CD14-positive monocyte (primary cell): ENCODE results near the gene ITPRIPL2. TPM values are rescaled to one million over a fixed set of nuclear protein-coding genes. Genes with fewer than 3 reads are reported as not detected.

Experiments used
- DNase-seq, 3 donors: peaks; one replicate each; pipeline ENCODE4 v3.0.0-alpha.2; 2011 to 2022
- H2AFZ ChIP-seq: 2 replicates; pipeline ENCODE4 v1.6.0; 2012; ENCODE audit warnings: mild to moderate bottlenecking, low read depth, low read length, inconsistent platforms; ENCODE audit not compliant: insufficient read depth, poor library complexity, severe bottlenecking
- H3K27ac ChIP-seq, 2 donors: 1 replicate in 1 of 2; 2 replicates in 1 of 2; pipeline ENCODE4 v1.5.1; 2012 to 2013; ENCODE audit warnings: low read length in 2 of 2, control low read depth in 1 of 2, inconsistent platforms in 1 of 2, low read depth in 1 of 2, mild to moderate bottlenecking in 1 of 2
- H3K27me3 ChIP-seq, 2 donors: one replicate each; pipeline versions ENCODE4 v1.6.0 to v1.6.1; 2011 to 2013; ENCODE audit warnings: low read length in 2 of 2; ENCODE audit not compliant: control insufficient read depth in 2 of 2, insufficient read depth in 2 of 2
- H3K36me3 ChIP-seq, 2 donors: replicated peaks in 1 of 2; 1 replicate in 1 of 2; 2 replicates in 1 of 2; pipeline versions ENCODE4 v1.5.1 to v1.6.1; 2012 to 2013; ENCODE audit warnings: low read length in 2 of 2, control low read depth in 1 of 2, inconsistent platforms in 1 of 2, mild to moderate bottlenecking in 1 of 2; ENCODE audit not compliant: insufficient read depth in 2 of 2, control insufficient read depth in 1 of 2
- H3K4me1 ChIP-seq, 2 donors: 1 replicate in 1 of 2; 2 replicates in 1 of 2; pipeline versions ENCODE4 v1.5.1 to v1.6.1; 2012 to 2013; ENCODE audit warnings: low read length in 2 of 2, control low read depth in 1 of 2, inconsistent platforms in 1 of 2, mild to moderate bottlenecking in 1 of 2, moderate library complexity in 1 of 2; ENCODE audit not compliant: insufficient read depth in 2 of 2, control insufficient read depth in 1 of 2
- H3K4me2 ChIP-seq: replicated peaks from 2 replicates; pipeline ENCODE3; 2012; ENCODE audit warnings: low read length, moderate library complexity, mild to moderate bottlenecking; ENCODE audit not compliant: poor library complexity, severe bottlenecking; ENCODE audit errors: extremely low read depth
- H3K4me3 ChIP-seq, 3 experiments: fragments of 200-600 bp in 1 of 3; sonication (generic) in 1 of 3; replicated peaks in 1 of 3; 1 replicate in 2 of 3; 2 replicates in 1 of 3; pipeline ENCODE4 v1.5.1; 2011 to 2013; ENCODE audit warnings: low read length in 3 of 3, mild to moderate bottlenecking in 3 of 3, control low read depth in 2 of 3, low read depth in 2 of 3, inconsistent platforms in 1 of 3, moderate library complexity in 1 of 3
- H3K79me2 ChIP-seq: 2 replicates; pipeline ENCODE4 v1.6.0; 2012; ENCODE audit warnings: mild to moderate bottlenecking, control low read depth, inconsistent platforms, low read length, moderate library complexity; ENCODE audit not compliant: insufficient read depth
- H3K9ac ChIP-seq: 2 replicates; pipeline ENCODE4 v1.6.0; 2017; ENCODE audit warnings: low read length, mild to moderate bottlenecking; ENCODE audit not compliant: insufficient read depth, poor library complexity, severe bottlenecking
- H3K9me3 ChIP-seq, 2 donors: replicated peaks in 1 of 2; 1 replicate in 1 of 2; 2 replicates in 1 of 2; pipeline versions ENCODE4 v1.5.1 to v1.6.1; 2012 to 2013; ENCODE audit warnings: low read length in 2 of 2, control low read depth in 1 of 2; ENCODE audit not compliant: control insufficient read depth in 1 of 2, insufficient read depth in 1 of 2
- H4K20me1 ChIP-seq: 2 replicates; pipeline ENCODE4 v1.6.0; 2012; ENCODE audit warnings: mild to moderate bottlenecking, low read length, control low read depth, moderate library complexity; ENCODE audit not compliant: insufficient read depth
- H3K27ac Mint-ChIP-seq, 7 donors: one replicate each; pipeline ENCODE4 v1.8.0; 2020; ENCODE audit warnings: mild to moderate bottlenecking in 7 of 7, mixed read lengths in 7 of 7, moderate library complexity in 6 of 7, inconsistent platforms in 2 of 7
- H3K27me3 Mint-ChIP-seq, 3 donors: one replicate each; pipeline ENCODE4 v1.8.0; 2021 to 2022; ENCODE audit warnings: low read depth in 3 of 3, mild to moderate bottlenecking in 3 of 3, mixed read lengths in 3 of 3, moderate library complexity in 3 of 3, inconsistent platforms in 1 of 3
- H3K36me3 Mint-ChIP-seq, 2 donors: one replicate each; pipeline ENCODE4 v1.8.0; 2020; ENCODE audit warnings: mixed read lengths in 2 of 2, inconsistent platforms in 1 of 2, mild to moderate bottlenecking in 1 of 2
- H3K4me1 Mint-ChIP-seq: one replicate; pipeline ENCODE4 v1.8.0; 2020; ENCODE audit warnings: mild to moderate bottlenecking, mixed read lengths
- H3K4me3 Mint-ChIP-seq, 2 donors: one replicate each; pipeline ENCODE4 v1.8.0; 2020; ENCODE audit warnings: mild to moderate bottlenecking in 2 of 2, mixed read lengths in 2 of 2, moderate library complexity in 1 of 2
- H3K9me3 Mint-ChIP-seq, 7 donors: one replicate each; pipeline ENCODE4 v1.8.0; 2020 to 2022; ENCODE audit warnings: mixed read lengths in 7 of 7, mild to moderate bottlenecking in 6 of 7, moderate library complexity in 6 of 7, inconsistent platforms in 2 of 7
- WGBS: methylation state at CpG from one replicate; pipeline ENCODE4 v1.1.5; 2013; ENCODE audit warnings: missing lambda C conversion rate; ENCODE audit not compliant: insufficient coverage; 5-methylcytosine and 5-hydroxymethylcytosine counted together
- intact Hi-C, 2 donors: fragments of 100-400 bp; cut with micrococcal nuclease; formaldehyde crosslinking; loops; one replicate each; pipeline versions ENCODE4 v1.15.0 to v1.15.1; 2023
- polyA minus RNA-seq: library from RNA; depleted of rRNA, polyadenylated mRNA; stranded (reverse); fragments of >200 nt; gene quantifications from 2 replicates; pipeline ENCODE4 v1.2.3, GENCODE V29; 2012
- polyA plus RNA-seq, 3 donors: library from polyadenylated mRNA; depleted of rRNA in 1 of 3; unstranded in 2 of 3; stranded (reverse) in 1 of 3; fragments of 300-500 nt in 2 of 3; fragments of >200 nt in 1 of 3; fragmentation: Illumina TruSeq in 2 of 3; gene quantifications; 1 replicate in 2 of 3; 2 replicates in 1 of 3; pipeline ENCODE4 v1.2.3, GENCODE V29; 2012 to 2021
- total RNA-seq, 12 experiments: library from RNA in 1 of 12; stranded (reverse) in 1 of 12; fragments of 120-200 nt in 1 of 12; gene quantifications; one replicate each; pipeline ENCODE4 v1.2.4 and lab custom pipeline; 2013 to 2026; ENCODE audit warnings: mixed read lengths in 6 of 12, inconsistent platforms in 1 of 12
- TF ChIP-seq, protein P1 (sequence below): fragments of 200-600 bp; IDR thresholded peaks from one replicate; pipeline ENCODE4 v1.8.0; 2022; ENCODE audit warnings: antibody characterized with exemption, mild to moderate bottlenecking

Gene ITPRIPL2
- 13.5 TPM for total RNA-seq (2013)
- polyA plus RNA-seq (1 to 10 TPM; 7.9 to 9.0 (median 8.2) TPM), polyA minus RNA-seq (13.4 and 24.7 TPM in 2 replicates), total RNA-seq (lab: John Stamatoyannopoulos, UW) (34.4 to 169 (median 82.9) reads per million in 11 experiments)

DNA sequence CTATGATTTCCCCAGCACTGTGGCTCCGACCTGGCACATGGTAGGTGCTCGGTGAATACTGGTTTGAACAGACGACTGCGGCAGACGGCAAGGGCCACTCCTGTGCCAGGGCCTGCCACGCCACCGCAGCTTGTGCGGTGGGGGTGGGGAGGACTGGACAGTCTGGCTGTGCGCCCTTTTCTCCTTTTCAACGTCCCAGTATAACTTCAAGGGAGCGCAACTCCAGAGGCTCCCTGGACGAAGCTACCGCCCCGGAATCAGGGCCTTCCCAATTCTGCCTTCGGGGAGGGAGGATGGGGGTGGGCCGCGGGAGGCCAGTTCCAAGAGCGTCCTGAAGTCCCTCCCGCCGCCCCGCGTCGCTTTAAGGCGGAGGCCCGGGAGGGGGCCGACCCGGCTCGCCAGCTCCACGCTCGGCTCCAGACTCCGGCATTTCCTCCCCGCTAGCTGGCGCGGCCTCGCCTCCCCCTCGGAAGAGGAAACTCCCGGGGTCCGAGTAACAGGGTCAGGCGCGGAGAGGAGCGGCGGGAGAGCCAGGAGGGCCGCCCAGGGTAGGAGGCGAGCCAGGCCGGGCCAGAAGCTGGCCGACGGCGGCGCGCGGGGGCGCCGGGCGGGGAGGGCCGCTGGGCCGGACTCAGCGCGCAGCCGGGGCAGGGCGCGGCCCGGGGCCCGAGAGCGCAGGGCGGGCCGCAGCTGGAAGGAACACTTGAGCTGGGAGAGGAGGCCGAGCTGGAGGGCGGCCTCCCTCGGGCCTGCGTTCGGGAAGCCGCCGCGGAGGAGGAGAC is at the start of gene ITPRIPL2:
TSS of gene ITPRIPL2 (plus strand) at position 388 of the 782 bp plus-strand sequence. CDS start 498 bp downstream, outside the sequence.
- under 1% methylated on average over 65 of the region's 74 CpGs for WGBS
- Histone ChIP-seq H2AFZ (peak within 1 kb of the TSS; percentile 82), H3K9ac (peak within 1 kb of the TSS; percentile 79), H3K79me2 (peaks cover 37% of the 10 kb centered on the region), H3K27ac (peak within 1 kb of the TSS; percentile 69 to 86), H4K20me1 (peaks cover 28% of the 10 kb centered on the region), H3K4me1 (peaks cover 58% of the 10 kb centered on the region in 2 donors), H3K4me3 (peak within 1 kb of the TSS; percentile 55 to 81 (median 61)), H3K36me3 (no peaks in the 10 kb centered on the region), H3K27me3 (no peaks in the 10 kb centered on the region), H3K9me3 (no peaks in the 10 kb centered on the region), H3K4me2 (peak within 1 kb of the TSS; percentile 87)
- peak in 2 of 3 donors; percentile 52 to 55 for DNase-seq
- intact Hi-C loops: no loop called here
- peak within 1 kb of the TSS; percentile 82 to 95 (median 89) for H3K27ac Mint-ChIP-seq
- H3K36me3 Mint-ChIP-seq: peaks cover 4 to 6% of the 10 kb centered on the region in 2 donors
- TF ChIP-seq, protein P1, sequence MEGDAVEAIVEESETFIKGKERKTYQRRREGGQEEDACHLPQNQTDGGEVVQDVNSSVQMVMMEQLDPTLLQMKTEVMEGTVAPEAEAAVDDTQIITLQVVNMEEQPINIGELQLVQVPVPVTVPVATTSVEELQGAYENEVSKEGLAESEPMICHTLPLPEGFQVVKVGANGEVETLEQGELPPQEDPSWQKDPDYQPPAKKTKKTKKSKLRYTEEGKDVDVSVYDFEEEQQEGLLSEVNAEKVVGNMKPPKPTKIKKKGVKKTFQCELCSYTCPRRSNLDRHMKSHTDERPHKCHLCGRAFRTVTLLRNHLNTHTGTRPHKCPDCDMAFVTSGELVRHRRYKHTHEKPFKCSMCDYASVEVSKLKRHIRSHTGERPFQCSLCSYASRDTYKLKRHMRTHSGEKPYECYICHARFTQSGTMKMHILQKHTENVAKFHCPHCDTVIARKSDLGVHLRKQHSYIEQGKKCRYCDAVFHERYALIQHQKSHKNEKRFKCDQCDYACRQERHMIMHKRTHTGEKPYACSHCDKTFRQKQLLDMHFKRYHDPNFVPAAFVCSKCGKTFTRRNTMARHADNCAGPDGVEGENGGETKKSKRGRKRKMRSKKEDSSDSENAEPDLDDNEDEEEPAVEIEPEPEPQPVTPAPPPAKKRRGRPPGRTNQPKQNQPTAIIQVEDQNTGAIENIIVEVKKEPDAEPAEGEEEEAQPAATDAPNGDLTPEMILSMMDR: no peak
- H3K27me3 Mint-ChIP-seq: peaks cover 0 to 3% (median 2%) of the 10 kb centered on the region in 3 donors
- H3K9me3 Mint-ChIP-seq: no peaks in the 10 kb centered on the region
- peaks cover 55% of the 10 kb centered on the region for H3K4me1 Mint-ChIP-seq
- H3K4me3 Mint-ChIP-seq: peak within 1 kb of the TSS; percentile 79 to 93

DNA sequence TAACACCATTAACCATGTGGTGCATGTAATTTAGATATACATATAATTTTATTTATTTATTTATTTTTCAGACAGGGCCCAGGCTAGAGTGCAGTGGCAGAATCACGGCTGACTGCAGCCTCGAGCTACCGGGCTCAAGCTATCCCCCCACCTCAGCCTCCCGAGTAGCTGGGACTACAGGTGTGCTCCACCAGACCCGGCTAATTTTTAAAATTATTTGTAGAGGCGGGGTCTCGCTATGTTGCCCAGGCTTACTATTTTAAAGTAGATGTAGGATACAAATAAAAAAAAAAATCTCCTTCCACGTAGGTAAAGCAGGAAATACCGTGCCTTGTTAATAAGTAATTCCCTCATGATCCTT is 46.8 kb upstream of the ITPRIPL2 start:
- Mint-ChIP-seq H3K4me1 (peaks cover 11% of the 10 kb centered on the region), H3K27ac (peak overlapping the region; percentile 98 to 99 (median 99)), H3K27me3 (peaks cover 3 to 5% (median 5%) of the 10 kb centered on the region in 3 donors), H3K9me3 (no peaks in the 10 kb centered on the region), H3K36me3 (peaks cover 3% of the 10 kb centered on the region in 2 donors), H3K4me3 (no peak overlapping the region)
- H3K4me2 ChIP-seq: peak overlapping the region; percentile 83
- H3K27me3 ChIP-seq: no peaks in the 10 kb centered on the region
- H3K4me3 ChIP-seq: peak overlapping the region in 1 of 3 experiments; percentile 85
- peak overlapping the region; percentile 98 for H3K9ac ChIP-seq
- TF ChIP-seq, protein P1: no peak
- H3K27ac ChIP-seq: peak overlapping the region; percentile 92 to 99
- H3K36me3 ChIP-seq: no peaks in the 10 kb centered on the region
- no peaks in the 10 kb centered on the region for H4K20me1 ChIP-seq
- intact Hi-C loops: loop anchor here in 1 of 2 donors (5.0 to 10.0 kb wide), 4 partner anchors 265 to 648 kb away; partner anchors contain the start of genes ARL6IP1, CCP110, GDE1 and IQCK
- H2AFZ ChIP-seq: no peak overlapping the region
- H3K9me3 ChIP-seq: no peaks in the 10 kb centered on the region
- peaks cover 16% of the 10 kb centered on the region for H3K79me2 ChIP-seq
- peaks cover 16 to 17% of the 10 kb centered on the region in 2 donors for H3K4me1 ChIP-seq
- no peak for DNase-seq
- 20% methylated on average over 2 of the region's 9 CpGs for WGBS
